GM12801 (cell line): ENCODE results near the gene CNTNAP2.

Experiments used
- TF ChIP-seq, protein P1 (sequence below): IDR thresholded peaks from one replicate; pipeline ENCODE4 v1.5.1; 2011; ENCODE audit warnings: control low read depth; ENCODE audit not compliant: insufficient read length; ENCODE audit errors: extremely low read depth

CNTNAP2 gene

DNA sequence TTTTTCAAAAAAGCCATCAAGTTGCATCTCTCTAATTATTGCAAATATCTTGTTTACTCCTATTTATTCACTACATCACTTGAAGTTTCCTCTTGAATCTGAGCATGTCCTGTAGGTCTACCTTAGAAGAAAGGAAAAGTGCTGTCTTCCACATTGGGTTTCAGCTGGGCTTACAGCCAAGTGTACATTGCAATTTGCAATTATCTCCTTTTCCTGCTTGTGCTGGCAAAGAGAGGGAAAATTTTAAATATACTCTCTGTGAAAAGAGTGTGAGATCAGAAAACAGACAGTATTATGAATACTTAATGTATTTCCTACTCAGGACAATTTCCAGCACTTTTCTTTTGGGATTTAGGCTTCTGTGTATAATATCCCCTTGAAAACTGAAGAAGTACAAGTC, 839.7 kb downstream of the CNTNAP2 start:
- TF ChIP-seq, protein P1, sequence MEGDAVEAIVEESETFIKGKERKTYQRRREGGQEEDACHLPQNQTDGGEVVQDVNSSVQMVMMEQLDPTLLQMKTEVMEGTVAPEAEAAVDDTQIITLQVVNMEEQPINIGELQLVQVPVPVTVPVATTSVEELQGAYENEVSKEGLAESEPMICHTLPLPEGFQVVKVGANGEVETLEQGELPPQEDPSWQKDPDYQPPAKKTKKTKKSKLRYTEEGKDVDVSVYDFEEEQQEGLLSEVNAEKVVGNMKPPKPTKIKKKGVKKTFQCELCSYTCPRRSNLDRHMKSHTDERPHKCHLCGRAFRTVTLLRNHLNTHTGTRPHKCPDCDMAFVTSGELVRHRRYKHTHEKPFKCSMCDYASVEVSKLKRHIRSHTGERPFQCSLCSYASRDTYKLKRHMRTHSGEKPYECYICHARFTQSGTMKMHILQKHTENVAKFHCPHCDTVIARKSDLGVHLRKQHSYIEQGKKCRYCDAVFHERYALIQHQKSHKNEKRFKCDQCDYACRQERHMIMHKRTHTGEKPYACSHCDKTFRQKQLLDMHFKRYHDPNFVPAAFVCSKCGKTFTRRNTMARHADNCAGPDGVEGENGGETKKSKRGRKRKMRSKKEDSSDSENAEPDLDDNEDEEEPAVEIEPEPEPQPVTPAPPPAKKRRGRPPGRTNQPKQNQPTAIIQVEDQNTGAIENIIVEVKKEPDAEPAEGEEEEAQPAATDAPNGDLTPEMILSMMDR, result no peak

DNA sequence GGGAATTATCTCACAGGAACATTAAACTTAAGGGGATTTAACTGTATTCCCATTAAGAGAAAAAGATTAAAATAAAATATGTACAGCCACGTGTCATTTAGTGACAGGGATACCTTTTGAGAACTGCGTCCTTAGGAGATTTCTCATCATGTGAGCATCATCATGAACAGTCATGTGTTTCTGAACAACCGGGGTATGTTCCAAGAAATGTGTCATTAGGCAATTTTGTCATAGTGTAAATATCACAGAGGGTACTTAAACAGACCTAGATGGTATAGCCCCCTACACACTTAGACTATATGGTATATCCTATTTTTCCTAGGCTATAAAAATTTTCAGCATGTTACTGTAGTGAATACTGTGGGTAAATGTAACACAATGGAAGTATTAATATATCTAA, 840.3 kb downstream of the CNTNAP2 start:
- TF ChIP-seq, protein P1, result no peak

DNA sequence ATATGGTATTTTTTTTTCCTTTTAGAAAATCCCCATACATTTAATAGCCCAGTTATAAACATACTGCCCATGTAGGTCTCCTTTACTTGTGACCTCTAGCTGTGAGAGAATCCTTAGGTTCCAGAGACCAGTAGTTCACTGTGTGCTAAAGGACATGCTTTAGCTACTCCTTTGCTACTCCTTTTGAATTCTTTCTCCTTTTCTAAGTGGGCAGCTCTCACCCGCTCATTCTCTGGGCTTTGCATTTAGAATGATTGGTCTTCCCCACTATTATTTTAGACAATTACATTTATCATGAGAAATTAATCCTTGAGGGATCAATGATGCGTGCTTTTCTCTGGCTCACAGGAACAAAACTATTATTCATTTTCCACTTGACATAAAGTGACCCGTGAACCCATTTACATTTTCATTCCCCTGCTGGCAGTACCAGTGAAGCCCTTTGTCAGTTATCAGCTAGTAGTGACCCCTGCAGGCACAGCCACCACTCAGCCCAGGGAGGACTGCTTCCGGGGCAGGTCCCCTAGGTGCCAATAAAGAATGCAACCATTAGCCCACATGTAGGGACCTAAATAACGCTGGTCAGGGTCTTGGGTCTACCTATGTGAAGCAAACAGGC, 844.3 kb downstream of the CNTNAP2 start:
- TF ChIP-seq, protein P1, result no peak

DNA sequence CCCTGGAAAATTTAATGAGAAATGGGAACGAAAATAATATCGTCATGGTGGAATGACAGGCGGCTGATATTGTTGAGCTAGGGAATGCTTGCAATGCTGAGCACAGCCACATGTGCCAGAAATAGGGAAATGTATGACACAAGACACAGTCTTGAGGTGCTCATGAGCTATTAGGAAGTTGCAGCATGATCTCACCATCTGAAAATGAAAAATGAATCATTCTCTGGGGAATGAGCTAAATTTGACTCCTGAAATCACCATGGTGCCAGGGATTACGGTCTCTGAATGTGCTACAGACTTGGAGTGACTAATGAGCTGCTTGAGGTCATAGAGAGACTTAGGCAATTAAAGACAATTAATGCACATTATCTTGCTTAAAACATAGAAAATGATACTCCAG, 845.0 kb downstream of the CNTNAP2 start:
- TF ChIP-seq, protein P1, result no peak

DNA sequence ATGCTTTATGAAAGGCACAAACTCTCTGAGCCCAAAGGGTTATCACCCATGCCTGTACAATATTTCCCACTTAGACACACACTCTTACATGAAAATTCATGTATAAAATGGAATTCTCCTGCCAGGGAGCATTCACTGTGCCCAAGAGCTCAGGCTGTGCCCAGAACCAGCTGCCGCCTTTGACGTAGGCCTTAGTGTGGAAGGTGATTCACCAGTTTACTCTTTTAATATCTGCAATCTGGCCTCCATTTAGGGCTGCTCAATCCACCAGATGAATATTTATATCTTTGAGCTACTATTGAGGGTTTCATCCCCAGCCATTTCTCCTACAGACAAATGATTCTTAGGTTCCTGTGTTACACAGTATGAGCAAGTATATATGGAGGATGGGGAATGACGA, 849.7 kb downstream of the CNTNAP2 start:
- TF ChIP-seq, protein P1, result no peak

DNA sequence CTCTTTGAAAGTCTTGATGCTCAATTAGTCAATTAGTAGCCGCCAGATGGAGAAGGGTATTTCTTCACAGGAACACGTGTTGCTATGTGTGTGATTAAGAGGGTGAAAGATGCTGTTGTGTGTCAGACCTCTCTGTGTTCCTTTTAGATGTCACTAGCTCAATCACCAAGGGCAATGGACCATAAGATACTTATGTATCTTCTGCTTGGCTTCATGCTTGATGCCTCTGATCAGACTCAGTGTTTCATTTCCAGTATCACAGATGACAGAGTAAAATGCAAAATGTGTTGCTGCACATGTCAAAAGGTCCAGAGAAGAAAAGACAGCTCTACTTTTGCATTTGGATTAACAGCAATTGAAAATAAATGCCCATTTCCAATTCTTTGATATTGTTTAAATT, 865.9 kb downstream of the CNTNAP2 start:
- TF ChIP-seq, protein P1, result no peak

DNA sequence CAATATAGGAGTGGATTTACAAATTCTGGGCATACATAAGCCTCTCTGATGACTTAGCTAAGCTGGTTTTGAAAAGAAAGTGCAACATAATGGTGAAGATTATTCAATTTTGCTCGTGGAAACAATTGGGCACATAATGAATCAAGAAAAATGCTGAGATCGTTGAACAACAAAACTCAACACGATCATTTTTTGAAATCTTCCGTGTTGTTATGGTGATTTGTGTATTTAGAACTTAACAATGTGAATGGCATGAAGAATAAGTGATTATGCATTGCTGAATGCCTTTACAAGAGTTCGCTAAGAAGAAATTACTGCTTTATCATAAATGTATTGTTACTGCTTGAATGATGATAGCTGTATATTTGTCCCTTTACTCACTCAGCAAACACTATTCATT, 875.0 kb downstream of the CNTNAP2 start:
- TF ChIP-seq, protein P1, result no peak

DNA sequence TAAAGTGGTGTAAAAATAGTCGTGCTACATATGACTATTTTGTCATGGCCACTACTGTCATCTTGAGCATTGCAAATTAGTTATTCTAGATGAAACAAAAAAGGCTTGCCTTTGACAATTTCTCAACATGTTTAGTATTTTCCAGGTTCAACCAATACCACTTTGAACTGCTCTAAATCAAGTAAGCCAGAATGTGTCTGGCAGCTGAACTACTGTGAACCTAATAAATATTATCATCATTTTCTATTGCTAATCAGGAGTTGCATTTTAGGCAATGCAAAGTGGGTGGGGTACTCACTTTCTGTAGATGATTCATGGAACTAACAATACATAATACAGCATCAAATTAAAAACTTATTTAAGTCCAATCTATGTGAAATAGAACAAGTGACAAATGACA, 877.2 kb downstream of the CNTNAP2 start:
- TF ChIP-seq, protein P1, result no peak
